ENCODE measurements around the gene USP32. TPM values are rescaled to one million over a fixed set of nuclear protein-coding genes. Genes with fewer than 3 reads are reported as not detected.

Gene USP32
- total RNA-seq, 1 experiment from 2014 or later = 62.9 TPM

DNA sequence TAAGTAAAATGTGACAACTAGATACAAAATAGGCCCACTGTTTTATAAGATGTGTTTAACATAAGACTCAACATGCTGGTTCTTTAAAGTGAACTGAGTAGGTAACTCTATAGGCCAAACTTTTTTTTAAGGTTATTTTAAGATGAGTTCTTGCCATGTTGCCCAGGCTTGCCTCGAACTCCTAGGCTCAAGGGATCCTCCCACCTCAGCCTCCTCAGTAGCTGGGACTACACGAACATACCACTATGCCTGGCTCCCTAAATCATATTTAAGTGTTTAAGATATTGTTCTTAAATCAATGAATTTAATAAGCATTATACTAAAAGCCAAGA lies 69.9 kb downstream of the USP32 start:
- Mint-ChIP-seq H3K36me3 (ENCODE audit: insufficient read depth, unreplicated experiment) (peaks cover 19% of the 10 kb centered on the region), H3K27ac (ENCODE audit: low read depth, unreplicated experiment) (no peak overlapping the region), H3K4me3 (ENCODE audit: unreplicated experiment) (no peak overlapping the region), H3K4me1 (ENCODE audit: insufficient read depth, unreplicated experiment) (peaks cover 13% of the 10 kb centered on the region), H3K27me3 (ENCODE audit: insufficient read depth, unreplicated experiment) (no peaks in the 10 kb centered on the region), H3K9me3 (ENCODE audit: unreplicated experiment) (no peaks in the 10 kb centered on the region)
- BruUV-seq (replicated peaks) = no TSS peak
- ChIA-PET CTCF (interaction anchor here (1.0 to 1.2 kb wide), 2 partner anchors 18 to 91 kb away, joined by 3 to 6 read pairs; no protein-coding TSS in a partner anchor), POLR2A (interaction anchor here (1.0 to 1.7 kb wide), 3 partner anchors 9 to 71 kb away, joined by 3 to 4 read pairs (median 4); no protein-coding TSS in a partner anchor)
- intact Hi-C loops (cut with micrococcal nuclease) = no loop called here
- DNase-seq (ENCODE audit: unreplicated experiment) = no peak
- no peak for TF ChIP-seq CTCF (IDR thresholded peaks at IDR 0.05; ENCODE audit: unreplicated experiment)

DNA sequence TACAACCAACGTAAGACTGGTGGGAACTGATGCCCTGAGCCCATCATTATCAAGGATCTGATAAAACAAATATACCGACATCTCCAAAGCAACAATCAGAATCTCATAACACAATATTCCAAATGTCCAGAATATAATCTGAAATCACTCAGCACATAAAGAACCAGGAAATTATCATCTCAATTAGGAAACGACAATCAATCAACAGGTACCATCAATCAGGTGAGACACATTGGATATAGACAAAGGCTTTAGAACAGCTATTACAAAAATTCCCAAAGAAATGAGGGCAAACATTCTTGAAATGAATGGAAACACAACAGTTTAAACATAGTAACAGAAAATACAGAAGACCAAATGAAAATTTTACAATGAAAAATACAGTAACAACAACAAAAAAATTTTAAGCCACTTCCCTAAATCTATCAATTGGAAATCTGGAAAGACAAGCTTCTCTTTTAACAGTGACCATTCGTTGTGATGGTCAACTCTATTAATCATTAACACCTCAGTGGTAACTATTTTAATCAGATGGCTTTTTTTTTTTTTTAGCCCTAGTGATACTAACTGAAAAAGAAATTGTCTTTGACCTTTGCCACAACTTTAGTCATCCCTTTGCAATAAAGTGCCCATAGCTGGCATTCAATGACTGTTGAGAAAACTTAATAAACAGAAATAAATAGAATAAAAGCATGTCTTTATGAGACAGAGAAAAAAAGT lies 70.4 kb downstream of the USP32 start:
- H3K27me3 Mint-ChIP-seq (ENCODE audit: insufficient read depth, unreplicated experiment) = no peaks in the 10 kb centered on the region
- H3K36me3 Mint-ChIP-seq (ENCODE audit: insufficient read depth, unreplicated experiment) = peaks cover 16% of the 10 kb centered on the region
- no peak overlapping the region for H3K4me3 Mint-ChIP-seq (ENCODE audit: unreplicated experiment)
- no peak overlapping the region for H3K27ac Mint-ChIP-seq (ENCODE audit: low read depth, unreplicated experiment)
- H3K9me3 Mint-ChIP-seq (ENCODE audit: unreplicated experiment) = no peaks in the 10 kb centered on the region
- ChIA-PET CTCF (interaction anchor here (0.6 to 1.2 kb wide), 4 partner anchors 19 to 116 kb away, joined by 3 to 6 read pairs (median 3); no protein-coding TSS in a partner anchor), POLR2A (interaction anchor here (1.0 to 1.7 kb wide), 3 partner anchors 8 to 71 kb away, joined by 3 to 4 read pairs (median 4); no protein-coding TSS in a partner anchor)
- no TSS peak for BruUV-seq (replicated peaks)
- H3K4me1 Mint-ChIP-seq (ENCODE audit: insufficient read depth, unreplicated experiment) = peaks cover 13% of the 10 kb centered on the region
- DNase-seq (ENCODE audit: unreplicated experiment) = no peak
- no peak for TF ChIP-seq CTCF (IDR thresholded peaks at IDR 0.05; ENCODE audit: unreplicated experiment)
- intact Hi-C loops (cut with micrococcal nuclease) = no loop called here

GRCh38 chr17:60318830-60319229 lies 73.1 kb downstream of the USP32 start:
- Mint-ChIP-seq H3K9me3 (ENCODE audit: unreplicated experiment) (no peaks in the 10 kb centered on the region), H3K27ac (ENCODE audit: low read depth, unreplicated experiment) (no peak overlapping the region), H3K36me3 (ENCODE audit: insufficient read depth, unreplicated experiment) (peaks cover 6% of the 10 kb centered on the region), H3K4me1 (ENCODE audit: insufficient read depth, unreplicated experiment) (peaks cover 13% of the 10 kb centered on the region), H3K4me3 (ENCODE audit: unreplicated experiment) (no peak overlapping the region), H3K27me3 (ENCODE audit: insufficient read depth, unreplicated experiment) (no peaks in the 10 kb centered on the region)
- ChIA-PET CTCF (no interaction called here), POLR2A (interaction anchor here (0.6 to 1.4 kb wide), 6 partner anchors 17 to 69 kb away, joined by 3 to 5 read pairs (median 4); no protein-coding TSS in a partner anchor)
- no TSS peak for BruUV-seq (replicated peaks)
- intact Hi-C loops (cut with micrococcal nuclease) = no loop called here
- TF ChIP-seq CTCF (IDR thresholded peaks at IDR 0.05; ENCODE audit: unreplicated experiment) = no peak
- no peak for DNase-seq (ENCODE audit: unreplicated experiment)

DNA sequence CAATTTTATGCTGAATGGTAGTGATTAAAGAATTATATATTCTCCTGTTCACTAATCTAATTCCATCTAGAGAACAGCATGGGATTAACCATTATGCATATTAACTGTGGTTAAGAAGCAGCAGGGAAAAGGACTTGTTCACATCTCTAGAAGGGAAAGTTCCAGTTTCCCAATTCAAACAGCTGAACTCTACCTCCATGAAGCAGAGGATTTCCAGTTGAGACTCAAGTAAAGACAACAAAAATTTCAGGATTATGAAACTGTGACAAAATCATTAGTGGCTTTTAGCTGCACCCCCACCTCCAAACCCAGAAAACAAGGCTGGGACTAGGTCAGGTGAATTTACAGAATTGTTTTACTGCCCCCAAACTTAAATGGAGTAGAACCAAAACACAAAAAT lies 73.6 kb downstream of the USP32 start:
- intact Hi-C loops (cut with micrococcal nuclease) = no loop called here
- TF ChIP-seq CTCF (IDR thresholded peaks at IDR 0.05; ENCODE audit: unreplicated experiment) = no peak
- no peak for DNase-seq (ENCODE audit: unreplicated experiment)
- Mint-ChIP-seq H3K9me3 (ENCODE audit: unreplicated experiment) (no peaks in the 10 kb centered on the region), H3K27me3 (ENCODE audit: insufficient read depth, unreplicated experiment) (no peaks in the 10 kb centered on the region), H3K4me1 (ENCODE audit: insufficient read depth, unreplicated experiment) (peaks cover 17% of the 10 kb centered on the region), H3K27ac (ENCODE audit: low read depth, unreplicated experiment) (no peak overlapping the region), H3K4me3 (ENCODE audit: unreplicated experiment) (no peak overlapping the region), H3K36me3 (ENCODE audit: insufficient read depth, unreplicated experiment) (peaks cover 5% of the 10 kb centered on the region)
- ChIA-PET CTCF (no interaction called here), POLR2A (interaction anchor here (0.7 to 1.4 kb wide), 5 partner anchors 17 to 70 kb away, joined by 3 to 5 read pairs (median 4); no protein-coding TSS in a partner anchor)
- no TSS peak for BruUV-seq (replicated peaks)
